ENCODE data around the gene TMEM39B. TPM values are rescaled to one million over a fixed set of nuclear protein-coding genes. Genes with fewer than 3 reads are reported as not detected.

The TMEM39B gene
- total RNA-seq (2014; rRNA removed) (7.7 and 9.4 TPM in 2 replicates), Bru-seq, nascent RNA (percentile 63 among the genes with signal in this experiment), BruChase-seq, experiment 1, labeled RNA remaining after a 6-hour chase (percentile 75 among the genes with signal in this experiment), BruChase-seq, experiment 2, labeled RNA remaining after a 2-hour chase (percentile 72 among the genes with signal in this experiment)
- long read RNA-seq, partial matches to known transcripts, result 26 of 35 reads
- long read RNA-seq, other reads (novel, unspliced or antisense), result 7 of 35 reads

DNA sequence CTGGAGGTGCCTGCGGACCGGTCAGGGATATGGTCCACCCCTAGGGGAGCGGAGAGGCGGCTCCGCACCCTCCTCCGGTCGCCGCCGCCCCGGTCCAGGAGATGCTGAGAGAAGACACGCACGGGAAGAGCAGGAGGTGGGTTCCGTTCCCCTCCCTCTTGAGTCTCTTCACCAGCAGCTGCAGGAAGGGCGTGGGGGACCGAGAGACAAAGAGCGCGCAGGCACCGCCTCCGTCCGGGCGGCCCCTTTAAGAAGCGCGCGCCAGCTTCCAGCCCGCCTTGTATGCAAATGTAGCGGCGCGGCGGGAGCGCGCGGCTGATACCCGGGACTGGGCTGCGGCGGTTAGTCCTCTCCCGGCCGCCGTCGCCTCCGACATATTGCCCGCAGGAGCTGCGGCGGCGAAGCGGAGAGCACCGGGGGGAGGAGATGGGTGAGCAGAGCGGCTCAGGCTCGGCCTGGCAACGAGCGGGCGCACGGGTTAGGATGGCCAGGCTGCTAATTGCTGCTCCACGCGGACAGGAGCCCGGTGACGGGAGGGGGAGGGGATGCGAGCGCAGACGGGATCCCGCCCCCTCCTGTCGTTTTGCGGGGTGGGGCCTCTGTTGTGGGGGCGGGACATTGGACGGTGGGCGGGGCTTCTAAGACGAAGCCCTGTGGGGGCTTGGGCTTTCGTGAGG is at the start of gene TMEM39B:
TSS of gene TMEM39B (plus strand) at position 318 of the 677 bp plus-strand sequence. CDS start at position 427, 109 bp downstream.
- peak; percentile 80 for ATAC-seq
- DNase-seq, result peak; percentile 93
- ChIA-PET POLR2A (ENCODE audit: unreplicated experiment) (interaction anchor here (0.5 to 1.4 kb wide), 3 partner anchors 9 to 310 kb away, joined by 3 to 31 read pairs (median 4); partner anchors contain the start of gene KPNA6), CTCF (interaction anchor here (0.5 to 1.4 kb wide), 3 partner anchors 36 to 409 kb away, joined by 3 to 7 read pairs (median 4); partner anchors contain the start of gene KPNA6)
- Histone ChIP-seq H4K20me1 (ENCODE audit: low read length) (no peaks in the 10 kb centered on the region), H3K27me3 (ENCODE audit: low read length) (no peaks in the 10 kb centered on the region), H3K4me1 (ENCODE audit: insufficient read depth, low read length) (peaks cover 17% of the 10 kb centered on the region), H3K27ac (ENCODE audit: low read length) (peak within 1 kb of the TSS; percentile 81), H3K4me3 (ENCODE audit: low read length) (peak within 1 kb of the TSS; percentile 95), H3F3A (ENCODE audit: low read length, unreplicated experiment) (no peaks in the 10 kb centered on the region), H3K9ac (ENCODE audit: low read length) (peak within 1 kb of the TSS; percentile 89), H3K9me2 (replicated peaks; ENCODE audit: low read length) (no peaks in the 10 kb centered on the region), H3K4me2 (ENCODE audit: low read length) (peak within 1 kb of the TSS; percentile 99), H2AFZ (ENCODE audit: low read length) (peak within 1 kb of the TSS; percentile 98), H3K79me2 (ENCODE audit: low read length) (peaks cover 24% of the 10 kb centered on the region), H3K9me3 (ENCODE audit: low read length) (no peaks in the 10 kb centered on the region), H3K36me3 (ENCODE audit: low read depth, low read length) (peaks cover 13% of the 10 kb centered on the region; the same call in 1 of the 2 replicates)
- TF ChIP-seq EZH2 (IDR thresholded peaks at IDR 0.05; ENCODE audit: low read length, unreplicated experiment) (no peak), EZH2phosphoT487 (IDR thresholded peaks at IDR 0.05; ENCODE audit: borderline replicate concordance, low read length) (no peak)
- TF ChIP-seq, protein P1, sequence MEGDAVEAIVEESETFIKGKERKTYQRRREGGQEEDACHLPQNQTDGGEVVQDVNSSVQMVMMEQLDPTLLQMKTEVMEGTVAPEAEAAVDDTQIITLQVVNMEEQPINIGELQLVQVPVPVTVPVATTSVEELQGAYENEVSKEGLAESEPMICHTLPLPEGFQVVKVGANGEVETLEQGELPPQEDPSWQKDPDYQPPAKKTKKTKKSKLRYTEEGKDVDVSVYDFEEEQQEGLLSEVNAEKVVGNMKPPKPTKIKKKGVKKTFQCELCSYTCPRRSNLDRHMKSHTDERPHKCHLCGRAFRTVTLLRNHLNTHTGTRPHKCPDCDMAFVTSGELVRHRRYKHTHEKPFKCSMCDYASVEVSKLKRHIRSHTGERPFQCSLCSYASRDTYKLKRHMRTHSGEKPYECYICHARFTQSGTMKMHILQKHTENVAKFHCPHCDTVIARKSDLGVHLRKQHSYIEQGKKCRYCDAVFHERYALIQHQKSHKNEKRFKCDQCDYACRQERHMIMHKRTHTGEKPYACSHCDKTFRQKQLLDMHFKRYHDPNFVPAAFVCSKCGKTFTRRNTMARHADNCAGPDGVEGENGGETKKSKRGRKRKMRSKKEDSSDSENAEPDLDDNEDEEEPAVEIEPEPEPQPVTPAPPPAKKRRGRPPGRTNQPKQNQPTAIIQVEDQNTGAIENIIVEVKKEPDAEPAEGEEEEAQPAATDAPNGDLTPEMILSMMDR (conservative IDR thresholded peaks at IDR 0.05; ENCODE audit: low read depth, low read length), result no peak
- intact Hi-C loops (cut with micrococcal nuclease), result no loop called here
- no TSS peak for BruUV-seq (replicated peaks)

DNA sequence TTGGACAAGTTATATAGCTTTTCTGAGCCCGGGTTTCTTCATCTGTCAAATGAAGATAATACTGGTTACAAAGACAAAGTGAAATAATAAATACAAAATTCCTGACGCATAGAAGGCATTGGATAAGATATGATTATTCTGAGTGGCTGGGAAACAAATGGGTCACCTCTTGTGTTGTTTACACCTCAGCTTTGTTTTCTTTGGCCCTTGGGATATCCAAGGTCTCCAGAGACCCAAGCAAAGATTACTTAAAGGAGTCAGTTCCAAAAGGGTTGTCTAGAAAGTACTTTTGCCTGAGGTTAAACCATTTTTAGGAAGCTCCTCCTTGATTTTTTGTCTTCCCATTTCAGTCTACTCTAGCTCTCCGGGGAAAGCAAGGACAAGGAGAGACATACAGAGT is 49.4 kb upstream of the TMEM39B start:
- CTCF ChIA-PET, result interaction anchor here (0.6 kb wide), 1 partner anchor 153 kb away, joined by 4 read pairs; no protein-coding TSS in a partner anchor
- Histone ChIP-seq H4K20me1 (ENCODE audit: low read length) (peaks cover 63% of the 10 kb centered on the region), H3K36me3 (ENCODE audit: low read depth, low read length) (peaks cover 8% of the 10 kb centered on the region), H2AFZ (ENCODE audit: low read length) (no peak overlapping the region), H3K27ac (ENCODE audit: low read length) (no peak overlapping the region), H3K27me3 (ENCODE audit: low read length) (no peaks in the 10 kb centered on the region), H3K4me2 (ENCODE audit: low read length) (no peak overlapping the region), H3K9me2 (replicated peaks; ENCODE audit: low read length) (no peaks in the 10 kb centered on the region), H3K4me3 (ENCODE audit: low read length) (no peak overlapping the region), H3F3A (ENCODE audit: low read length, unreplicated experiment) (no peaks in the 10 kb centered on the region), H3K79me2 (ENCODE audit: low read length) (peaks cover 99% of the 10 kb centered on the region), H3K9me3 (ENCODE audit: low read length) (no peaks in the 10 kb centered on the region), H3K4me1 (ENCODE audit: insufficient read depth, low read length) (no peaks in the 10 kb centered on the region), H3K9ac (ENCODE audit: low read length) (no peak overlapping the region)
- intact Hi-C loops (cut with micrococcal nuclease), result no loop called here
- TF ChIP-seq, protein P1 (conservative IDR thresholded peaks at IDR 0.05; ENCODE audit: low read depth, low read length), result no peak
- TF ChIP-seq EZH2 (IDR thresholded peaks at IDR 0.05; ENCODE audit: low read length, unreplicated experiment) (no peak), EZH2phosphoT487 (IDR thresholded peaks at IDR 0.05; ENCODE audit: borderline replicate concordance, low read length) (no peak)
- POLR2A ChIA-PET (ENCODE audit: unreplicated experiment), result no interaction called here
- ATAC-seq, result no peak
- no TSS peak for BruUV-seq (replicated peaks)
- no peak for DNase-seq
